OCI-LY1 (cell line): Measurements from ENCODE around the gene PCSK6.

ENCODE experiments used
- EZH2 ChIP-seq: fragments of 200-600 bp; sonication (generic), shearing (Covaris generic); IDR thresholded peaks from 2 replicates; pipeline ENCODE4 v1.8.0; 2017; ENCODE audit warnings: borderline replicate concordance, mixed run types, mild to moderate bottlenecking, antibody characterized with exemption, low read length, moderate library complexity, mixed read lengths
- TF ChIP-seq, protein P1 (sequence below): fragments of 200-600 bp; sonication (generic), shearing (Covaris generic); IDR thresholded peaks from 2 replicates; pipeline ENCODE4 v1.5.1; 2017; ENCODE audit warnings: mild to moderate bottlenecking, antibody characterized with exemption, low read length, moderate library complexity, mixed read lengths

GRCh38 chr15:101374326-101374725 lies 115.2 kb downstream of the PCSK6 start:
- TF ChIP-seq, protein P1, sequence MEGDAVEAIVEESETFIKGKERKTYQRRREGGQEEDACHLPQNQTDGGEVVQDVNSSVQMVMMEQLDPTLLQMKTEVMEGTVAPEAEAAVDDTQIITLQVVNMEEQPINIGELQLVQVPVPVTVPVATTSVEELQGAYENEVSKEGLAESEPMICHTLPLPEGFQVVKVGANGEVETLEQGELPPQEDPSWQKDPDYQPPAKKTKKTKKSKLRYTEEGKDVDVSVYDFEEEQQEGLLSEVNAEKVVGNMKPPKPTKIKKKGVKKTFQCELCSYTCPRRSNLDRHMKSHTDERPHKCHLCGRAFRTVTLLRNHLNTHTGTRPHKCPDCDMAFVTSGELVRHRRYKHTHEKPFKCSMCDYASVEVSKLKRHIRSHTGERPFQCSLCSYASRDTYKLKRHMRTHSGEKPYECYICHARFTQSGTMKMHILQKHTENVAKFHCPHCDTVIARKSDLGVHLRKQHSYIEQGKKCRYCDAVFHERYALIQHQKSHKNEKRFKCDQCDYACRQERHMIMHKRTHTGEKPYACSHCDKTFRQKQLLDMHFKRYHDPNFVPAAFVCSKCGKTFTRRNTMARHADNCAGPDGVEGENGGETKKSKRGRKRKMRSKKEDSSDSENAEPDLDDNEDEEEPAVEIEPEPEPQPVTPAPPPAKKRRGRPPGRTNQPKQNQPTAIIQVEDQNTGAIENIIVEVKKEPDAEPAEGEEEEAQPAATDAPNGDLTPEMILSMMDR, result no peak
- TF ChIP-seq EZH2, result no peak
